MM.1S (cell line): ENCODE measurements around the gene OR2T1.

Experiments used
- DNase-seq: peaks from one replicate; pipeline ENCODE4 v3.0.0-alpha.2; 2015
- H2AFZ ChIP-seq: fragments of 300-600 bp; sonication (generic); 2 replicates; pipeline ENCODE4 v1.6.0; 2016; ENCODE audit warnings: antibody characterized with exemption, low read length
- H3F3A ChIP-seq: fragments of 300-600 bp; sonication (generic); 2 replicates; pipeline ENCODE4 v1.6.1; 2016; ENCODE audit warnings: mild to moderate bottlenecking, antibody characterized with exemption, low read length, moderate library complexity, mixed read lengths; ENCODE audit not compliant: insufficient read depth
- H3K27ac ChIP-seq: fragments of 300-600 bp; sonication (generic); 2 replicates; pipeline ENCODE4 v1.5.1; 2016; ENCODE audit warnings: mild to moderate bottlenecking, low read length
- H3K27me3 ChIP-seq: fragments of 300-600 bp; sonication (generic); replicated peaks from 2 replicates; pipeline ENCODE4 v1.6.0; 2016; ENCODE audit warnings: low read length; ENCODE audit not compliant: insufficient read depth
- H3K36me3 ChIP-seq: fragments of 300-600 bp; sonication (generic); replicated peaks from 2 replicates; pipeline ENCODE4 v1.6.1; 2016; ENCODE audit warnings: mild to moderate bottlenecking, low read length, mixed read lengths; ENCODE audit not compliant: insufficient read depth
- H3K4me1 ChIP-seq: fragments of 300-600 bp; sonication (generic); 2 replicates; pipeline ENCODE4 v1.6.1; 2016; ENCODE audit warnings: low read length, mixed read lengths
- H3K4me2 ChIP-seq: fragments of 300-600 bp; sonication (generic); 2 replicates; pipeline ENCODE4 v1.6.0; 2016; ENCODE audit warnings: low read depth, low read length
- H3K4me3 ChIP-seq: fragments of 300-600 bp; sonication (generic); 2 replicates; pipeline ENCODE4 v1.5.1; 2016; ENCODE audit warnings: low read length, mixed read lengths
- H3K79me2 ChIP-seq: fragments of 300-600 bp; sonication (generic); 2 replicates; pipeline ENCODE4 v1.6.1; 2016; ENCODE audit warnings: mixed run types, low read length, mixed read lengths
- H3K9ac ChIP-seq: fragments of 300-600 bp; sonication (generic); 2 replicates; pipeline ENCODE4 v1.6.1; 2016; ENCODE audit warnings: low read length, mixed read lengths
- H3K9me2 ChIP-seq: fragments of 300-600 bp; sonication (generic); replicated peaks from 2 replicates; pipeline ENCODE4 v1.6.1; 2016; ENCODE audit warnings: mild to moderate bottlenecking, low read length, mixed read lengths; ENCODE audit not compliant: insufficient read depth
- H3K9me3 ChIP-seq: fragments of 300-600 bp; sonication (generic); replicated peaks from 2 replicates; pipeline ENCODE4 v1.6.1; 2016; ENCODE audit warnings: mild to moderate bottlenecking, low read length, mixed read lengths; ENCODE audit not compliant: insufficient read depth
- H4K20me1 ChIP-seq: fragments of 300-600 bp; sonication (generic); 2 replicates; pipeline ENCODE4 v1.6.1; 2016; ENCODE audit warnings: mild to moderate bottlenecking, low read length, moderate library complexity, mixed read lengths; ENCODE audit not compliant: insufficient read depth
- CTCF ChIP-seq: fragments of 300-600 bp; sonication (generic); IDR thresholded peaks from 2 replicates; pipeline ENCODE4 v1.5.1; 2016; ENCODE audit warnings: antibody characterized with exemption, low read length, mixed read lengths
- EZH2 ChIP-seq: fragments of 300-600 bp; sonication (generic); optimal IDR thresholded peaks from 2 replicates; pipeline ENCODE3; 2017; ENCODE audit warnings: low read depth, mild to moderate bottlenecking, antibody characterized with exemption, low read length, mixed read lengths
- EZH2phosphoT487 ChIP-seq: fragments of 300-600 bp; sonication (generic); IDR thresholded peaks from 2 replicates; pipeline ENCODE4 v1.6.1; 2018; ENCODE audit warnings: antibody characterized with exemption, low read length

OR2T1 gene

DNA sequence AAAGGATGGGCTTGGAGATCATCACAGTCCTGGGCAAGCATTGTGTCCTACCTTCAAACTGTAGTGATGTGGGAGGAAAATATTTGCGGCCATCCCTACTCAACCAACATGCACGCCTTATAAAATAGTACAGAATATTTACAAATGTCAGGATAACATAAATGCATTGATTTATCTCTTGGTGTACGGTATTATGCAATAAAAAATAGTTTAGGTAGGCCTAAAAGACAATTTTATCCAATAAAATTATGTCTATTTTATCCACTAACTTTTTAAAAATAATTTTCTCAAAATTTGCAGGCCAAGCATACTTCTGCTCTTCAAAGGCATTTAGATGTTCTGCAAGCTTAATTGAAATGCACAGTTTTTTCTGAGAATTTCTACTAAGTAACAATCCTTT is at the start of gene OR2T1:
Gene OR2T1 (plus strand): TSS at position 301 of the 400 bp plus-strand sequence. CDS start 3,100 bp downstream, outside the sequence.
- no peak within 1 kb of the TSS for H3K4me3 ChIP-seq
- H3K9me3 ChIP-seq: no peaks in the 10 kb centered on the region

DNA sequence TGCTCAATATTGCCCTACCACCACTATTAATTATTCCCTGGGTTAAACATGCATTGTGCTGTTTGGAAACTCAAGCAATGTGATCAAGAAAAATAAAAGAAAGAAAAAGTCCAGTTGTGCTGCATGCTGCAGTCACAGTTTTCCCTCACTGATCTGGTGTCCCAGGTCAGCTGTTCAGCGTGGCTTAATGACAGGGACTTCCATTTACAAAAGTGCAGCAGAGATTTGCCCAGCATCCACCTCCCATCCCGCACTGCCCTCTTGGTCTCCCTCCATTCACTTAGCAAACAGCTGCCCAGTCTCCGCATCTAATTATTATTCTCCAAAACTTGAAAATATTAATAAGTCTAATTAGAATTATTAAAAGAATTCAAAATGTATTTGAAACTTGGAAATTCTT is 43.4 kb upstream of the OR2T1 start:
- H4K20me1 ChIP-seq: no peaks in the 10 kb centered on the region
- H3K79me2 ChIP-seq: no peaks in the 10 kb centered on the region
- no peak for TF ChIP-seq EZH2phosphoT487
- TF ChIP-seq EZH2: no peak
- no peak for TF ChIP-seq CTCF
- no peaks in the 10 kb centered on the region for H3K4me1 ChIP-seq
- no peaks in the 10 kb centered on the region for H3K9me3 ChIP-seq
- no peaks in the 10 kb centered on the region for H3K36me3 ChIP-seq
- no peak for DNase-seq
- H3K4me3 ChIP-seq: no peak overlapping the region
- H3F3A ChIP-seq: no peaks in the 10 kb centered on the region
- no peak overlapping the region for H3K27ac ChIP-seq
- no peaks in the 10 kb centered on the region for H3K9me2 ChIP-seq
- H2AFZ ChIP-seq: no peak overlapping the region
- no peaks in the 10 kb centered on the region for H3K27me3 ChIP-seq
- H3K4me2 ChIP-seq: no peak overlapping the region
- H3K9ac ChIP-seq: no peak overlapping the region

More for the DNA sequence above, at the start of gene OR2T1:
- H3K79me2 ChIP-seq: no peaks in the 10 kb centered on the region
- no peak within 1 kb of the TSS for H2AFZ ChIP-seq
- H4K20me1 ChIP-seq: no peaks in the 10 kb centered on the region
- H3K9ac ChIP-seq: no peak within 1 kb of the TSS
- H3K9me2 ChIP-seq: no peaks in the 10 kb centered on the region
- H3K4me1 ChIP-seq: no peaks in the 10 kb centered on the region
- DNase-seq: no peak
- H3K27me3 ChIP-seq: no peaks in the 10 kb centered on the region
- no peaks in the 10 kb centered on the region for H3K36me3 ChIP-seq
- no peak for TF ChIP-seq EZH2
- TF ChIP-seq CTCF: no peak
- no peak for TF ChIP-seq EZH2phosphoT487
- no peak within 1 kb of the TSS for H3K4me2 ChIP-seq
- no peaks in the 10 kb centered on the region for H3F3A ChIP-seq
- H3K27ac ChIP-seq: no peak within 1 kb of the TSS

DNA sequence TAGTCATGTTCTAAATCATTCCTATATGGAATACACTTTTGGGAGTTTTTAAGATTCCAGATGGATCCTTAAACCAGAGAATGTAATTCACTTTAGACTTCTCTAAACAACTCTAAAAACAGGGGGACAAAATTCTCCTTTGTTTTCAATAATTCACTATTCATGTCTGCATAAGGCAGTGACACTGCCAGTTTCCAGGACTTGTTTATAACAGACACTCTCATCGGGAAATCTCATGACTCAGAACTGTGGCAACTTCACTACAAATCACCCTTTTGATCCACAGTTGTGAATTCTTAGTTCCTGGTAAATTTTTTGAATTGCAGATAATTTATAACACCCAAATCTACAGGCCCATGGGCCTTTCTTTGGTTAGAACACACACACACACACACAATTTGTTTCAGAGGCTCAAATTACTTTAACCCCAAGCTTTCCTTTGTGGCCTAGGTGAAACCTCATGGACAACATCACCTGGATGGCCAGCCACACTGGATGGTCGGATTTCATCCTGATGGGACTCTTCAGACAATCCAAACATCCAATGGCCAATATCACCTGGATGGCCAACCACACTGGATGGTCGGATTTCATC is 41.6 kb upstream of the OR2T1 start, which contains the start of gene OR2T4:
Gene OR2T4 (plus strand): TSS at position 545 of the 595 bp plus-strand sequence. CDS start 0 bp downstream, at position 545.
- no peaks in the 10 kb centered on the region for H3K79me2 ChIP-seq
- no peak within 1 kb of the TSS for H3K4me3 ChIP-seq

More for the DNA sequence above, 41.6 kb upstream of the OR2T1 start, which contains the start of gene OR2T4:
- Histone ChIP-seq H3K9me3 (no peaks in the 10 kb centered on the region), H3K27me3 (no peaks in the 10 kb centered on the region), H3K36me3 (no peaks in the 10 kb centered on the region), H3K4me1 (no peaks in the 10 kb centered on the region), H3K27ac (no peak within 1 kb of the TSS), H3K9ac (no peak within 1 kb of the TSS), H4K20me1 (no peaks in the 10 kb centered on the region), H3K4me2 (no peak within 1 kb of the TSS), H3F3A (no peaks in the 10 kb centered on the region), H2AFZ (no peak within 1 kb of the TSS), H3K9me2 (no peaks in the 10 kb centered on the region)
- DNase-seq: no peak
- TF ChIP-seq CTCF: no peak
- TF ChIP-seq EZH2: no peak
- TF ChIP-seq EZH2phosphoT487: no peak
